HG03378 (cell line): ENCODE data around the gene HNRNPD.
"Not testable (repeated sequence)": the region's sequence is repeated elsewhere in the genome, so short reads cannot be mapped to it uniquely, and the experiment has no call there.

Experiments used
- ATAC-seq: cut with Tn5 transposase; IDR thresholded peaks from one replicate; pipeline ENCODE4 v1.9.1; 2021; ENCODE audit warnings: mild to moderate bottlenecking, moderate library complexity; ENCODE audit not compliant: unreplicated experiment

The HNRNPD gene, protein sequence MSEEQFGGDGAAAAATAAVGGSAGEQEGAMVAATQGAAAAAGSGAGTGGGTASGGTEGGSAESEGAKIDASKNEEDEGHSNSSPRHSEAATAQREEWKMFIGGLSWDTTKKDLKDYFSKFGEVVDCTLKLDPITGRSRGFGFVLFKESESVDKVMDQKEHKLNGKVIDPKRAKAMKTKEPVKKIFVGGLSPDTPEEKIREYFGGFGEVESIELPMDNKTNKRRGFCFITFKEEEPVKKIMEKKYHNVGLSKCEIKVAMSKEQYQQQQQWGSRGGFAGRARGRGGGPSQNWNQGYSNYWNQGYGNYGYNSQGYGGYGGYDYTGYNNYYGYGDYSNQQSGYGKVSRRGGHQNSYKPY

DNA sequence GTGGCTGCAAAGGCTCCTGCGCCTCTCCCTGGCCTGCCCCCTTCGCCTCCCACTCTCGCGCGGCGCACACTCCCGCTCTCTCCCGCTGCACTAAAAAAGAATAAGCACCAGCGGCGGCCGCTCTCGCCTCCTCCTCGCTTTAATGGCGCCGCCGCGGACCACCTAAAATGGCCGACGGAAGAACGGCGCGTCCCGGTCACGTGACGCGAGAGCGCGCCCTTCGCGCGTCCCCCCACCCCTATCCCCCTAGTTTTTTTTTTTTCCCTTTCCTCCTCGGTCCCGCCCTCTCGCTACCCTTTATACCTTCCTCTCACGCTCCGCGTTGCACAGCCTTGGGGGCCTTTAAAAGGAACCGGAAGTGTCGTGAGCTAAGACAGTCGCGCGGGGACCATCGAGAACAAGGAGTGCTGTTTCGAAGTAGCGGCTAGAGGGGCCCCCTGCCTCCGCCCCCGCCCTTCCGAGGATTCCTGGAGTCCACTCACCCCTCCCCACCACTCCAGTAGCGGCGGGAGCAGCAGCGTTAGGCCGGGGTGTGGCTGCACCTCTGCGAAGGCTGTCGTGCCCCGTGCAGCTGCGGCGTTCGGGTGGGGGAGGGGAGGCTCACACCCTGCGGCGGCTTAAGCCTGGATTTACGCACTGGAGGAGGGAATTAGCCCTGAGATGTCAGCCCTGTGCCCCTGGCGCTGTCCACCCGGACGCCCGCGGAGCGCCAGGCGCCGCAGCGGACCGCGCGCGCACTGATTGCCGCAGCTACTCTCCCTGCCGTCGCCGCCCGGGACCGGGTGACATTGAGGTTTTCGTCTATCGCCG lies at the start of gene HNRNPD:
TSS of gene HNRNPD (minus strand) at position 176 of the 810 bp plus-strand sequence. CDS start 313 bp downstream, outside the sequence.
- ATAC-seq: peak; percentile 94

DNA sequence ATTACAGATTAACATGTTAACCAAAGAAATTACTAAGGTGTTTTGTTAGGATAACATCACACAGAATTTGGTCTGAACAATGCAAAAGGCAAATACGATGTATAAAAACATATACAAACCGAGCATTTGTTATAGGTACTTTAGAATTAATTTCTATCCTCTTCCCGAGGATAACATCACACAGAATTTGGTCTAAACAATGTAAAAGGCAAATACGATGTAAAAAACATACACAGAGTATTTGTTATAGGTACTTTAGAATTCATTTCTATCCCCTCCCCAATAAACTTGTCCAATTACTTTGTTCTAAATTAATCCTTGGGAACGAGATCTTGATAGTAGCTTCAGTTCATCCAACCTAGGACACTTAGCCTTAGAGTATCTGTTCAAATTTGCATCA lies 48.8 kb upstream of the HNRNPD start:
- ATAC-seq: no peak

DNA sequence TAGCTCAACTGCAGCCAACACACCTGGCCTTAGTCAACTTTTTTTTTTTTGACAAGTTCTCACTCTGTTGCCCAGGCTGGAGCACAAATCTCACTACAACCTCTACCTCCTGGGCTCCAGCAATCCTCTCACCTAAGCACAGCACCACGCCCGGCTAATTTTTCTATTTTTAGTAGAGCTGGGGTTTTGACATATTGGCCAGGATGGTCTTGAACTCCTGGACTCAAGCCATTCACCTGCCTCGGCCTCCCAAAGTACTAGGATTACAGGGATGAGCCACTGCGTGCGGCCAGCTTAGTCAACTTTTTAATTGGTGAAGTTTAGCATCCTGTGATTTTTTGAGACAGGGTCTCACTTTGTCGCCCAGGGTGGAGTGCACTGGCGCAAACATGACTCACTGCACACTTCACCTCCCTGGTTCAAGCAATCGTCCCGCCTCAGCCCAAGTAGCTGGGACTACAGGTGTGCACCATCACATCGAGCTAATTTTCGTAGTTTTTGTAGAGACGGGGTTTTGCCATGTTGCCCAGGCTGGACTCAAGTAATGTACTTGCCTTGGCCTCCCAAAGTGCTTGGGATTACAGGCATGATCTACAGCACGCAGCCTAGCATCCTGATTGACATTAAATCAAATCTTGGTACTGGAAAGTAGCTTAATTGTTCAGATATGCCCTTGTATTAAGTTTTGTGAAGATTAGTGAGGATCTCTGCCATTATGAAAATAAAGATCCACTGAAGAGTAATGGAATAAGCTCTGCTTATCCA lies 48.2 kb upstream of the HNRNPD start:
- ATAC-seq: no peak

DNA sequence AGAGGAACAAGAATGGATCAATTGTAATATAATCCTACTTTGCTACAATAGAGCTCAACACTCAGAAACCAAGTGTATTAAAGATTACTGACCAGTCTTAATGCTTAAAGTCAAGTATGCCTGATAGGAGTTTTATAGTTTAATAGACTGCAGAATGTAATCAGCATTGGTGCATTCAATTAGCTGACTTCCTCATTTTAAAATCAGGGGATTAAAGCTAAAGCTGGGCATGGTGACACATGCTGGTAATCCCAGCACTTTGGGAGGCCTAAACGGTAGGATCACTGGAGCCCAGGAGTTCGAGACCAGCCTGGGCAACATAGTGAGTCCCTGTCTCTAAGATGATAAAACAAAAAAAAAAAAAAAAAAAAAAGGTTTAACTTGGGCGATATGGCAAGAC lies 45.7 kb upstream of the HNRNPD start:
- no peak for ATAC-seq

DNA sequence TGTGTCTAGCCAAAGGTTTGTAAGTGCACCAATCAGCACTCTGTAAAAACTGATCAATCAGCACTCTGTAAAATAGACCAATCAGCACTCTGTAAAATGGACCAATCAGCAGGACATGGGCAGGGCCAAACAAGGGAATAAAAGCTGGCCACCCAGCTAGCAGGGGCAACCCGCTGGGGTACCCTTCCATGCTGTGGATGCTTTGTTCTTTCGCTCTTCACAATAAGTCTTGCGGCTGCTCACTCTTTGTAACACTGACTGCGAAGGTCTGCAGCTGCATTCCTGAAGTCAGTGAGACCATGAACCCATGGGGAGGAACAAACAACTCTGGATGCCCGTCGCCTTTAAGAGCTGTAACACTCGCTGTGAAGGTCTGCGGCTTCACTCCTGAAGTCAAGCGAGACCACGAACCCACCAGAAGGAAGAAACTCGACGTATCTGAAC lies 42.2 kb upstream of the HNRNPD start:
- ATAC-seq: no peak

DNA sequence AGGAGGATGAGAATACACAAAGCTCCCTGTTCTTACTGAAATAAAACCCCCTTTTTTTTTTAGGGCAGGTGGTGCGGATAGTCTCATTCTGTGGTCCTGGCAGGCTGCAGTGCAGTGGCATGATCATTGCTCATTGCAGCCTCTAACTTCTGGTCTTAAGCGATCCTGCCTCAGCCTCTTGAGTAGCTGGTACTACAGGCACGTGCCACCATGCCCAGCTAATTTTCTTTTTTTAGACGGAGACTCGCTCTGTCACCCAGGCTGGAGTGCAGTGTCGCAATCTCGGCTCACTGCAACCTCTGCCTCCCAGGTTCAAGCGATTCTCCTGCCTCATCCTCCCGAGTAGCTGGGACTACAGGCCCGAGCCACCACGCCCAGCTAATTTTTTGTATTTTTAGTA lies 41.3 kb upstream of the HNRNPD start:
- ATAC-seq: not testable (repeated sequence)

DNA sequence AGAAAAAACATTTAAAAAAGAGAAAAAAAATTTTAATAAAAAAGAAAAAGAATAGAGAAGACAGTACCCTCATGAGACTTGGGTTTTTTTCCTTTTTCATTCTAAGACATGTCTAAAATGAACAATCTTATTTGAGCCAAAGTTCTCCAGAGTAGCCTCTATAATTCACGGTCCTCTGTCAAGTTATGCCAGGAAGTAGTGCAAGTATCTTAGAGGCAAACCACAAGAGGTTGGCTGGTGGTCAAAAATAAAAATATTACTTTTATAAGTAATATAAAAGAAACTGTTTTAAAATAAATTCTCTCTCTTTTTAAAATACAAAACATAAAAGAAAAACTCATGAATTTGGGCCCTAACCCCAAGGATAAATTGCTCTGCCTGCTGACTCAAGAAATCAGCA lies 29.9 kb upstream of the HNRNPD start:
- no peak for ATAC-seq

DNA sequence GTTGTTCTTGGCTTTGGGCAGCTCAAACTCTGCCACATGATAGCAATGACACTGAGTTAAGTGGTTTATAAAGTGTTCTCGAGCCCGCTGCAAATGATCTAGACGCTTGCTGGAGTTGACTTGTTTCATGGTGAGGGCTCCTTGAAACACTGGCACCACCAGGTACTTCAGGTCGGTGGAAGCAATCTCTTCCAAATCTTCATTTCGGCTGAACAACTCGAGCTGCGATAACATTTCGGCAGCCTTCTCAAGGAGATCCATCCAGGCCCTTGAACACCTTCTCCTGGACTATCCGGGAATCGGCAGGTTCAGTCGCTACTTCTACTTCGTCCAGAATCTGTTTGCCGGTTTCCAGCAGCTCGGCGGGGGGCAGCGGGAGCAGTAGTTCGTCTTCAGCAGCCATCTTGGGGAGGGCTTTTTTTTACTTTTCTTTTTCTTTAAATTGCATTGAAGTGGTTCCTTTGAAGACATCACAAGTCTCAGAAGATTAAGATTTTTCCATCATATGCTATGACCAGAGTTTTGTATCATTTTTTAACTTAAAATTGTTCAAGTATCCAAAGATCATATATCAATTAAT lies 28.5 kb upstream of the HNRNPD start:
- ATAC-seq: no peak

DNA sequence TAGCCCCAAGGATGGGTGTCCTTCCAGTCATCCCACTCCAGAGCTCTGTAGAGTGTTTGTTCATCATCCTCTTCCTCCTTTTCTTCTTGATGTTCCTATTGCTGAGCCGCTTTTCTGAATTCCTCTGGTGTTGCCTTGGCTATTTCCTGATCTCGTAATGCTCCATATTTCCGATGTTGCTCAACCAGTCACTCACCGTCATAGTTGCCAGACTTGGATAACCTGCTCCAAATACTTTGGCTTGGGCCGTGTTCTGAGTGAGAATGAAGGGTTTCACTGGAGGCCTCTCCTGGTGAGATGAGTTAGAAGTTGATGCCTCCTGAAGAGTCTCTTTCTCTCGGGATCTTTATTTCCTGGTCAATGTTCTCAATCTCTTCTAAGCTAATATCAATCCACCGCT lies 27.8 kb upstream of the HNRNPD start:
- no peak for ATAC-seq

DNA sequence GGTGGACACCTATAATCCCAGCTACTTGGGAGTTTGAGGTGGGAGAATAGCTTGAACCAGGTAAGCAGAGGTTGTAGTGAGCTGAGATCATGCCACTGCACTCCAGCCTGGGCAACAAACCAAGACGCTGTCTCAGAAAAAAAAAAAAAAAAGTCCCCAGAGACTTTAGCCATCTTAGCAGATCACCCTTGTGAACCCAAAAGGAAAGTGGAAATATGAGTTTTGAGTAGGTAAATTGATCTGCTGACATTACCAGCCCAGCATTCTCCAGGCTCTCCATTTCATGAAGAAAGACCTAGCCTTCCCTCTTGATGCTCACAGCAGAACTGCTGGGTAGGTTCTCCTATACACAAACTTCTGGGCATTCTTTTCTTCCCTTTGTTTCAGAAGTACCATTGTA lies 24.5 kb upstream of the HNRNPD start:
- peak; percentile 56 for ATAC-seq

DNA sequence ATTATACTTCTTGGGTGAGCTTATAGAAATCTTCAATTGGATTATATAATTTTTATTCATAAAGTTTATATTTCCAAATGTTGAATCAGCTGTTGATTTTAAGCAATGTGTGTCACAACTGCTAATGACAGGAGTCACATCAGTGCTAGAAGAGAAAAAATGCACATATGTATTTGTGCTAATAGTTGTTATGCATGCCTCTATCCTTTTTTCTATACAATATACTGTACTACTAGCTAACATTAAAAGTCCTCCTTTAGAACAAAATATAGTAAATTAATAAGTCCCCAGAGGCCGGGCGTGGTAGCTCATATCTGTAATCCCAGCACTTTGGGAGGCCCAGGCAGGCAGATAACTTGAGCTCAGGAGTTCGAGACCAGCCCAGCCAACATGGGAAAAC lies 23.7 kb upstream of the HNRNPD start:
- no peak for ATAC-seq

DNA sequence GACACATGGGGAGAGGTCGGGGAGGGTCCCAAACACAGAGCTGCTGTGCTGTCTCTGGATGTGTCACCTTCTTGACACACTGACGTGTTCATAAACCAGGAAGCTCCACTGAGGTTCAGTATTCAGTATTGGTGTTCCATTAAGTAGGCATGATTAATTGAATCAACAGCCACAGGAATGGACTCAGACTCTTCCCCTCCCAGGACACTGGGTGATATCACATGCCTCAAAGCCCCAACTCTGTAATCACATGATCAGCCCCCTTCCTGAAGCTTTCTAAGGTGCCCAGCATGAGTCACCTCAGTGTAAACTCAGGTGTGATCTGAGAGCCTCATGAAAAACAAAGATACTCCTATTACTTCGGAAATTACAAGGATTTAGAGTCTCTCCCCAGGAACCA lies 21.1 kb upstream of the HNRNPD start:
- ATAC-seq: no peak

DNA sequence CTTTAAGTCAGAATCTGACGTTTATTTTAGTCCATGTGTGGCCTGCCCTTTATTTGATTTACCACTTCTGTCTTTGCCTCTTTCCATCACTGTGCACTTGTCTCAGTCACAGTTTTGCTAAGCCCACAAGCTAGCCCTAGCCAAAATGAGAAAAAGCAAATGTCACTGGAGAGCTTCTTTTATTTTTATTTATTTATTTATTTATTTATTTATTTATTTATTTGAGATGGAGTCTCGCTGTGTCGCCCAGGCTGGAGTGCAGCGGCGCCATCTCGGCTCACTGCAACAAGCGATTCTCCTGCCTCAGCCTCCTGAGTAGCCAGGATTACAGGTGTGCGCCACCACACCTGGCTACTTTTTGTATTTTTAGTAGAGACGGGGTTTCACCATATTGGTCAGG lies 16.3 kb upstream of the HNRNPD start:
- ATAC-seq: not testable (repeated sequence)

DNA sequence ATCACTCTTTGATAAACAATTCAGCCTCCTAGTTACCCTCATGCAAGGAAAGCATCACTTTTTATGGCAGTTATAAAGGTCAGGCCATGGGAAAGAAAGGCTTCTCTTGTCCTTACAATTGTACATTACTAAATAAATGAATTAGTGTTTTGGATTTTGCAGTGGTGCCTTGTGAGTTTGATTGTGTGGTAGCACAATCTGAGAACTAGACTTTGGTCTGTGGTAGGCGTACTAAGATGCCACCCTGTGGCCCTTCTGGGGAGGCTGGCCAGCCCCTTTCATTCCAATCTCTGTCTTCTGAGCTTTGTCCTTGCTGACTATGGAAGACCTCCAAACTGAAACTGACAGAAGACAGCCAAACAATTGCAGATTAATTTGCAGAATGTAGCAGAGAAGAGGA lies 14.6 kb upstream of the HNRNPD start:
- ATAC-seq: no peak

DNA sequence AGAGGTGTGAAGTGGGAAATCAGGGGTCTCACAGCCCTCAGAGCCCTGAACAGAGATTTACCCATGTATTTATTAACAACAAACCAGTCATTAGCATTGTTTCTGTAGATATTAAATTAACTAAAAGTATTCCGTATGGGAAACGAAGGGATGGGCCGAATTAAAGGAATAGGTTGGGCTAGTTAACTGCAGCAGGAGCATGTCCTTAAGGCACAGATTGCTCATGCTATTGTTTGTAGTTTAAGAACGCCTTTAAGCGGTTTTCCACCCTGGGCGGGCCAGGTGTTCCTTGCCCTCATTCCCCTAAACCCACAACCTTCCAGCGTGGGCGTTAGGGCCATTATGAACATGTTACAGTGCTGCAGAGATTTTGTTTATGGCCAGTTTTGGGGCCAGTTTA lies 12.5 kb upstream of the HNRNPD start:
- not testable (repeated sequence) for ATAC-seq

DNA sequence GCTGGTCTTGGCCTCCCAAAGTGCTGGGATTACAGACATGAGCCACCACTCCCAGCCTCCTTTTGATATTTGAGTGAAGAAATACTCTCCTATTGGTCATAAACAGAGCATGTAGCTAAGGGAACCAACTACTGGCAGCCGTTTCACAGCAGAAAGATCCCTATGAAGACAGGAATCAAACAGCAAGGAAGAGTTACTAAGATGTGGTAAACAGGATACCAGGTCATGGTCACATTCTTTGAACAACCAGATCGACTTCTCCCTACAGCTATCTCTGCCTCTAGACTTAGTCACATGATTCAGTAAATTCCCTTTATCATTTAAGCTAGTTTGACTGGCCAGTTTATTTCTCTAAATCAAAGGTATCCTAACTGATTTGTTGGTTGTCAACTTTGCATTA lies 9.0 kb upstream of the HNRNPD start:
- no peak for ATAC-seq

DNA sequence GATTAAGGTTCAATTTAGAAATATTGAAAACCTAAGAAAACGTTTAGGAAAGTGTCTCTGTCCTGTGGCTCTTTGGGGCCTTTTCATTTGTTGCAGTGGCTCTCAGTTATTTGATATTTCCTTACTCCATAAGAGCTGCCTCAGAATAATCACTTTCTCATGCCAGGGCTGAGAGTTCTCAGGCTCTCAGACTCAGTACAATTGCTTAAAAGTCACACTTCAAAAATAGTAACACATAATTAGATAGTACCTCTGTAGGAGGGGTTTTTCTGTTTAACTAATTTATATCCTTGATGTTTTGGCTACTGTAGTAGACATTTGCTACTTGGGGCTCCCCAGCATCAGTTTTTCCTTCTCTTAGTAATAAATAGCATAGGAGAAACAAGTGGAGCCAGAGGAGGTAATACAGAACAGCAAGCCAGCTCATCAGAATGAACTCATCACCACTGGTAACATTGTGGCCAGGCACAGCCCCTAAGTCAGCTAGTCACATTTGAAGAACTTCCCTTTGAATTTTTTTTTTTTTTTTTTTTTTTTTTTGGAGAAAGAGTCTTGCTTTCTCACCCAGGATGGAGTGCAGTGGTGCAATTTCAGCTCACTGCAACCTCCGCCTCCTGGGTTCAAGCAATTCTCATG lies 8.0 kb upstream of the HNRNPD start:
- no peak for ATAC-seq

DNA sequence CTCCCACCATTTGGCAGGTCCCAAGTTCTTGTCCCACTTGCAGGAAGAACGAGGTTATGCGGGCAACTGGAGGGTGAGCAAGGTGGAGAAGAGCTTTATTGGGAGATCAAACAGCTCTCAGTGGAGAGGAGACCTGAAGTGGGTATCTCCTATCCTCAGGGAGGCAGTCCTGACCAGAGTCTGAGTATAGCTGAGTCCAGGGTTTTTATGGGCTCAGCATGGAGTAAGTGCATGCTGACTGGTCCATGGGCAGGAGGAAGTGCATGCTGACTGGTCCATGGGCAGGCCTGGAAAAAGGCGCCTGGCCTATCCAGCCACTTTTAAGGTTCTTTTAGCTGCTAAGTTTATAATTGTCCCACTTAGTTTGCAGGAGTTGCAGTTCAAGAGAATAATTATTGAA lies 7.4 kb upstream of the HNRNPD start:
- no peak for ATAC-seq

DNA sequence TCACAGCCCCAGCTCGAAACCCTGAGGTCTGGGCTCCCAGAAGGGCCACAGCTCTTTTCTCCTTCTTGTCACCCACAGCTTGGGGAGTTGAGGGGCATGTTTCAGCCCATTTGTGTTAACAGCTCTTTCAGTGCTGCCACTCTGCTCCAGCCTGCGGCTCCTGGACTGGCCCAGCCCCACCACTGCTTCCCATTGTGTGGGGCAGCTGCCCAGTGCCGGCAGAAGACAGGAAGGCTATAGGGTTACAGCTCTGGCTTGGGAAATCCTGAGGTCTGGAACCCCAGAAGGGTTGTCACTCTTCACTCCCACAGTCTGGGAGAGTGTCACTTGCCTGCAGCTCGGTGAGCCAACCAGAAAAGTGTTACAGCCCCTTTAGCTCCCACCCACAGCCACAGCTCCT lies 7.0 kb upstream of the HNRNPD start:
- ATAC-seq: no peak

DNA sequence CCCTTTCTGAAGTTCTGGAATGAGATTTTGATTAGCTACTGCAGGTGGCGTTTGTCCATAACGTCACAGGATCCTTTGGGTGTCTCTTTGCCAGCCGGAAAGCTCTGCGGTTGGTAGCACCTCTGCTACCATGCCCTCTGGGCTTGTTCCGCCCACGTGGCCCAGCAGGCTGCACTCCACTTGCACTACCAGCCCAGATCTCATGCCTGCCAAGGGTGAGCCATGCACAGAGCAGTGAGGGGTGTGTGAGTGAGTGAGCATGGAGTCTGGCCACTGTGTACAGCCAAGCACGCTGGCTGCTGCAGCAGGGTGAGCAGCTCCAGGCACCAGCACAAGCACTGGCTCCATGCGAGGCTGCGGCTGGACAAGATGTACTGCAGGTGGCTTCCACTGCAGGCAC lies 6.6 kb upstream of the HNRNPD start:
- ATAC-seq: no peak

DNA sequence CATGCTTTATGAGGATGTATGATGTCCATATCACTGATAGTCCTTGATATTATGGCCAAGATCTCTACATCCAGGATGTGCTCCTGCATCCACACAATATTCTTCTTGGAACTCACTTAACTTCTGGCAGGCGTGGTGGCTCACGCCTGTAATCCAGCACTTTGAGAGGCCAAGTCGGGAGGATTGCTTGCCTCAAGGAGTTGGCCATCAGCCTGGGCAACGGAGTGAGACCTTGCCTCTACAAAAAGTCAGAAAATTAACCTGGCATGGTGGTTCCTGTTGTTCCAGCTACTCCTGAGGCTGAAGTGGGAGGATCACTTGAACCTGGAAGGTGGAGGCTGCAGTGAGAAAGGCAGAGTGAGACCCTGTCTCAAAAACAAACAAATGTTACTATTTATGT lies 2.3 kb upstream of the HNRNPD start:
- no peak for ATAC-seq
